GM18868 (cell line): Measurements from ENCODE around the gene TGM6.

Experiments
- ATAC-seq: cut with Tn5 transposase; IDR thresholded peaks from one replicate; pipeline ENCODE4 v1.9.1; 2021; ENCODE audit warnings: mild to moderate bottlenecking, moderate library complexity; ENCODE audit not compliant: unreplicated experiment

Gene TGM6

GRCh38 chr20:2363587-2363986, 17.1 kb upstream of the TGM6 start:
- no peak for ATAC-seq

DNA sequence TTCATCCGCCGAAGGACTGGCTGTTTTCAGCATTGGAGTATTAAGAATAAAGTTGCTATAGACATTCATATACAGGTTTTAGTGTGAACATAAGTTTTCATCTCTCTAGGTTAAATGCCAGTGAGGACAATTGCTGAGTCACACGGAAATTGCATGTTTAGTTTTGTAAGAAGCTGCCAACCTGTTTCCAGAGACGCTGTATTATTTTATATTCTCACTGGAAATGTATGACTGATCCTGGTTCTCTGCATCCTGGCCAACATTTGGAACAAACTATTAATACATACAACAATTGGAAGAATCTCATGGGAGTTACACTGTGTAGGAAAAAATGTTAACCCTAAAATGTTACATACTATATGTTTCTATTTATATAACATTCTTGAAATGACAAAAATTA, 16.7 kb upstream of the TGM6 start:
- no peak for ATAC-seq

DNA sequence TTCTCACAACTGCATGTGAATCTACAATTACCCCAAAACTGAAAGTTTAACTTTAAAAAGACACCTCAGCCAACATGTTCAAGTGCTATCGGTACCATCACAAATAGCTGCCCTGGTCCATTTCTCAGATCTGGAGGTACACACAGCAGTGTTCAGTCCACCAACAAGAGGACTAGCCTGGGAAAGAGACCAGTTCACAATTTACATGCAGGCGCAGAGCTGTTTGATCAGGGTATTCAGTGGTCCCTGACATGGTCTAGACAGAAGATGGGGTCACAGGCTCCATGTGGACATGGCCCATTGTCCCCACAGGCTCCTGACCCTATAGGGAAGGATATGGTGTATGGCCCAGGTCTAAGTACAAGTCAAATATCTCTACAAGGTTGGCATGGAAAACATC, 15.6 kb upstream of the TGM6 start:
- ATAC-seq: no peak

GRCh38 chr20:2365666-2366065, 15.0 kb upstream of the TGM6 start:
- ATAC-seq: no peak

- no peak for ATAC-seq
These were observed 12.1 kb upstream of the TGM6 start for GRCh38 chr20:2368621-2369020.

GRCh38 chr20:2373098-2373497, 7.6 kb upstream of the TGM6 start:
- ATAC-seq: no peak

DNA sequence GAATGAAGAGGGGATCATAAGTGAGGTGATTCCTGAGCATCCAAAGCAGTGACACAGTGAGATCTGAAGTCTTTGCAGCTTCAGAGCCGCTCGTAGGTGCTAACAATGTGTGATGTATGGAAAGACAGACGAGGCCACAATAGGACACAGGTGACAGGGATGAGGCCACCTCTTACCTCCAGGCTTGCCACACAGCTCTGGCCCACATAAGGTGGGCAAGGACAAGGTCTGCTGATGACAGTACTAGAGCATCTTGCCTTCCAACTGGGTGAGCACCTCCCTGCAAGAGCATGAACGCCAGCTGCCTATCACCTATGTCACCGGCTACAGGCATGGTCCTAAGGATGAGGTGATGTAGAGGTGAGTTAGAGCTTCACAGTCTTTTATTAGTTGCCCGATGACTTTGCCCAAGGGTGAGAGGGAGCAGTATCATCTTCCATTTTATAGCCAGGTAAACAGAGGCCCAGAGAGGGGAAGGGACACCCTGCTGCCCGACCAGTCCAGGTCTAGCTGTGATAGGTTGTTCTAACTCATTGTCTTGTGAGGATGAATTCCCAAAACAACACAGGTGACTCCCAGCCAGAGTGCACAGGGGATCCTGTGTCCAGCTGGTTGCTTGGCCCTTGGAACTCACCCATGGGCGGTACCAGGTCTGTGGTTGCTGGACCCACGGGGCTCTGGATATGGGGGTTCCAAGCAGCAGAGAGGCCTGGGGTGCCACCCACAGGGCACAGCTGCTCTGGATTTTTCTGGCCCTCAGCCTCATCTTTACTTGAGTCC, 6.2 kb upstream of the TGM6 start:
- ATAC-seq: no peak

GRCh38 chr20:2378893-2379292, 1.8 kb upstream of the TGM6 start:
- no peak for ATAC-seq

DNA sequence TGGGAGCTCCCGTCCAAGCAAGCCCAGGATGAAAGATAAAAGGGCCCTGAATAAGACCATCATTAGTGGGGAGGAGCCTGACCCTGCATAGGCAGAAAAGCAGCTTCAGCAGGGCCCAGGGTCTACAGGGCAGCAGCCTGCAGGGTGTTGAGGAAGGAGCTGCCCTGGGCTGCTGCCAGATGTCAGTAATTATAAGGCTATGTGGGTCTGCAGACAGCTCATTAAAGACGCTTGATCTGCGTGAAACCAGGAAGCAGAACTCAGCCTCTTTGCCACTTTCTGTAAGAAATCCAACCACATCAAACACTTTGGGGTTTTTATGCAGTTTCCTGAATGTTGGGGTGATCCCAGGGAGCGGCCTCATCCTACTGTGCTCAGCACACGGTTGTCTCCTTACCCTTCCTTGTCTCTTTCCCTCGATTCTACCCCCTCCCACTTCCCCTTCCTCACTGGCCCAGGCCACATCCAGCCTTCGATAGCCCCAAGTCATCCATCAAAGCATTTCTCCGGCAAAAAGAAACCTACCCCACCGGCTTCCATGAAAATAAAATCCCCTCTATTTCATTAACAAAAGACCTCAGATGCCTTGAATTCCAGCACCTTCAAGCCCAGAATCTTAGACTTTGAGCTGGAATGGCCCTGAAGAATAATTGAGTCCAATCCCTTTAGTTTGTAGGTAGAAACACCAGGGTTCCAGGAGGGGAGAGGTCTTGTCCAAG, 1.0 kb upstream of the TGM6 start:
- ATAC-seq: no peak

DNA sequence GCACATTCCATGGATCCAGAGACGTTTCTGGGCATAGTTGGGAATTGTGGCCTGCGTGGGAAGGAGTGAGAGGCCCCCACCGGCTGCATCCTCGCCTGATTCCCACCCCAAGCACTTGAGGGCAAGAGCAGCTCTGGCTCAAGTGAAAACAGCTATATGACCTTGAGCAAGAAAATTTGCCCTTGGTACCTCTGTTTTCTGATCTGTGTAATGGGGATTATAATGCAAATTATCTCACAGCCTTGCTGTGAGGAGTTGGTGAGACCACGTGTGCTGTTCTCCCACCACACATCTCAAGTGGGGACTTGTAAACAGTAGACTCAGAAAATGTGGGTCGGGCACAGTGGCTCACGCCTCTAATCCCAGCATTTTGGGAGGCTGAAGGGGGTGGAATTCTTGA, 602 bp downstream of the TGM6 start:
- no peak for ATAC-seq

- no peak for ATAC-seq
These were observed 2.1 kb downstream of the TGM6 start for GRCh38 chr20:2382833-2383232.

- no peak for ATAC-seq
These were observed 4.3 kb downstream of the TGM6 start for GRCh38 chr20:2385026-2385425.

DNA sequence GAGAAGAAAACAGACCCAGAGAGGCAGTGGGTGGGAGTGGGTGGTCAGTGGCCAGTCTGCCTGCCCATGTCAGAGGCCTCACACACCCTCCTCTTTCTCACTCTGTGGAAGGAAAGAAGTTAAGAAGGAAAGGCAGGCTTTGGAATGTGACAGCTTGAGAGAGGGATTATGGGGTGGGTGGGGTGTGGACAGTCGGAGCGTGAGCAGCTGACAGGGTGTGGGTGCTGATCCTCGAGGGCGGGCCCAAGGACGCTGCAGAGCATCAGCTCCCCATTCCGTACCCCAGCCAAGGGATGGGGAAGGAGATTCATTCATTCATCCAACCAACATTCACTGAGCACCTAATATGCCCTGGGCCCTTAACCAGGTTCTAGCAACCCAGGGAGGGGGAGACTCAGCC, 4.8 kb downstream of the TGM6 start:
- no peak for ATAC-seq

DNA sequence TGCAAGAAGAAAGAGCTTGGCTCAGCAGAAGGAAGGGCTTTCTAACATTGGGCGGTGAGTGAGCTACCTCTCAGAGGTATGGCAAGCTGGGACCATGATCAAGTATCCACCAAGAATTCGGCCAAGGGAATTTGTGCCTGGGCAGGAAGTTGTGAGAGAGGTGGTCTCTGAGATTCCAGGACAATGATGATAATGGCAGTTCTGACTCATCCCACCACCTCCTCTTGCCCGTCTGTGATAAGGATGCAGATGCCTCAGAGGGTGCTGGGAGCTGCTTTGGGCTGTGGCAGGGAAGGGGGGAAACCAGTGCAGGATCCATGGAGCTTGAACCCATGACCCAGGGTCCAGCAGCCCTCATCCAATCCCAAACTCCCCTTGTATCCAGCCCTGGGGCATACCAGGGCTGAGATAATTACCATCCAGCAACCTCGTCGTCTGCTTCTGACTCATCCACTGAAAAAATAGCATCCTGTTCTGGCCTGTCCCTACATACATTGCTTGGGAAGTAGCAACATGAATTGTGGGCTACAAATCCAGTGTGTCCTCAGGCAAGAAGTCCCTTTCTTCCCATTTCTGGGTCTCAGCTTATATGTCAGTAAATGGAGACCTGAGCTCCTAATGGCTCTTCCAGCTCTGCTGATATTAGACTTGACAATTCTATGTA, 5.9 kb downstream of the TGM6 start:
- ATAC-seq: no peak

GRCh38 chr20:2387180-2387577, 6.5 kb downstream of the TGM6 start:
- no peak for ATAC-seq

DNA sequence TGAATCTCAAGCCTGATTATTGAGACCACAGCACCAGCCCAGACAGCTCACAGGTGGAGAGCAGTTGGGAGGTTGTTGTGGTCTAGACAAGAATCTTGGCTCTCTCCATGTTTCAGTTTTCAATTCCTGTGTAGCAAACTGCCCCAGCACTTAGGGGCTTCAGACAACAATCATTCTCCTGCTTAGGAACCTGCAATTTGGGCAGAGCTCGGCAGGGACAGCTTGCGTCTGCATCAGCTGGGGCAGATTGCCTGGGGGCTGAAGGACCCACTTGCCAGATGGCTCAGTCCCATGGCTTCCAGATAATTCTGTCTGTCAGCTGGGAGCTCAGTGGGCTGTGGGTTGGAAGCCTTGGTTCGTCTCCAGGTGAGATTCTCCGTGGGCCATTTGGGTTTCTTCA, 6.9 kb downstream of the TGM6 start:
- ATAC-seq: no peak

DNA sequence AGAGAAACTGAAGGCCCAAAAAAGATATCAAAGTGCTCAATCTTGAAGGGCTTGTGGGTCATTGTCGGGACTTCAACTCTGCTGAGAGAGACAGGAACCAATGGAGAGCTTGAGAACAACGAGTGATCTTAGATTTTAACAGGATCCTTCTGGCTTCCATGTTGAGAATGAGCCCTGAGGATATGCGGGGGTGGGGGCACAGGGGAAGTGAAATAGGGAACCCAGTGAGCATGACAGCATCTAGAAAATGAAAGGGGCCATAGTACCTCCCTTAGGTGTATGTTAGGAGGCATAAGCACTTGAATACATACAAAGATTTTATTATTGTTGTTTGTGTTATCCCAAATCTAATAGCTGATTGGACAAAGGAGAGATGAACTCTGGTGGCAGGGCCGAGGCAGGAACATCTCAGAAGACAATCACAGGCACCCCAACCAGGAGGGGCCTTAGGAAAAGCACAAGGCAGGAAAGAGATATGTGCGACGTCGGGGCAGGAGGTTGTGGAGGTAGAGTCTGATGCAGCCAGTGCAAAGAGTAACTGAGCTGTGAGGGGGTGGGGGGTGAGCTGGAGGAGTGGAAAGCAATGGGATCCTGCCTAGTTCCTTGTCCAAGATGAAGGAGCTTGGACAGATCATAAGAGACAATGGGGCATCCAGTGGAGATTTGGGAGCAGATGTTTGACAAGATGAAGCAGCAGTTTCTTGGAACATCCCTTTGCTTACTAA, 10.4 kb downstream of the TGM6 start:
- no peak for ATAC-seq

DNA sequence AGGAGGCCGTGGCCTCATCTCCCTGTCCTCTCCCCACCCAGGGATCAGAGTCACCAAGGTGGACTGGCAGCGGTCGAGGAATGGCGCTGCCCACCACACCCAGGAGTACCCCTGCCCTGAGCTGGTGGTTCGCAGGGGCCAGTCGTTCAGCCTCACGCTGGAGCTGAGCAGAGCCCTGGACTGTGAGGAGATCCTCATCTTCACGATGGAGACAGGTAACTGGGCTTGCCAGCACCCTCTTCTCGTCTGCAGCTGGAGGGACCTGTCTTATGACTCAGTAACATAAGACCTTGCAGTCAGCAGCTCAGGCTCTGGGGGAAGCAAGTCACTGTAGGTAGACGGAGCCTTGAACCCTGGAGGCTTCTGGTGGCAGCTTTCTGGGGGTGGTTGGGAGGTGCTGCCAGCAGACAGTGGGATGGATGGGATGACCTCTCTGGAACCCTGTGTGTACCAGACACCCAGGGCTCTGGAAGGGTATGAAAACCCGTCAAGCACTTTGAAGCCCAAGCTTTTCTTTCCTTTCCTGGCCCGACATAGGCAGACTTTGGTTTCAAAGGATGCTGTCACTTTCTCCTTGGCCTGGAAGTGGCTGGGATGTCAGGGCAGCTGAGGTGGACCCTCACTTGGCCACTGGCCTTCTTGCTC, 13.8 kb downstream of the TGM6 start:
- no peak for ATAC-seq

DNA sequence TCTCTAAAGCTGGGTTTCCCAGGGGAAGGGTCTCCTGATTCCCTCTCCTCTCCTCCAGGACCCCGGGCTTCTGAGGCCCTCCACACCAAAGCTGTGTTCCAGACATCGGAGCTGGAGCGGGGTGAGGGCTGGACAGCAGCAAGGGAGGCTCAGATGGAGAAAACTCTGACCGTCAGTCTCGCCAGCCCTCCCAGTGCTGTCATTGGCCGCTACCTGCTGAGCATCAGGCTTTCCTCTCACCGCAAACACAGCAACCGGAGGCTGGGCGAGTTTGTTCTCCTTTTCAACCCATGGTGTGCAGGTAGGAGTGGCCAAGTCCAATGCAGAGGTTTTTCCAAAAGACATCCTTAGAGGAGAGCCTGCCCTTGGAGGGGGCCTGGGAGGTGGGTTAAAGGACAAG, 14.4 kb downstream of the TGM6 start:
- ATAC-seq: no peak

- no peak for ATAC-seq
These were observed 15.6 kb downstream of the TGM6 start for GRCh38 chr20:2396241-2396814.

- ATAC-seq: no peak
These were observed 16.4 kb downstream of the TGM6 start for GRCh38 chr20:2397091-2397490.
